H9 (cell line): Measurements from ENCODE around the gene CRB3. TPM values are rescaled to one million over a fixed set of nuclear protein-coding genes. Genes with fewer than 3 reads are reported as not detected.

Experiments
- DNase-seq: peaks from one replicate; pipeline ENCODE4 v3.0.0-alpha.2; 2017
- H2AFZ ChIP-seq: one replicate; pipeline ENCODE4 v1.6.1; 2013; ENCODE audit warnings: mild to moderate bottlenecking, low read length, control low read depth, moderate library complexity
- H2AK5ac ChIP-seq: 2 replicates; pipeline ENCODE4 v1.6.1; 2013; ENCODE audit warnings: low read length, control low read depth, mixed read lengths; ENCODE audit not compliant: insufficient read length
- H2BK120ac ChIP-seq: one replicate; pipeline ENCODE4 v1.6.1; 2013; ENCODE audit warnings: low read depth, mild to moderate bottlenecking, low read length, control low read depth, inconsistent platforms; ENCODE audit not compliant: poor library complexity, severe bottlenecking
- H2BK12ac ChIP-seq: 2 replicates; pipeline ENCODE4 v1.6.1; 2013; ENCODE audit warnings: low read length, control low read depth, mixed read lengths, low read depth; ENCODE audit not compliant: insufficient read length
- H2BK15ac ChIP-seq: 2 replicates; pipeline ENCODE4 v1.6.1; 2013; ENCODE audit warnings: low read depth, low read length, control low read depth
- H2BK20ac ChIP-seq: one replicate; pipeline ENCODE4 v1.6.1; 2013; ENCODE audit warnings: low read depth, mild to moderate bottlenecking, low read length, control low read depth, inconsistent platforms; ENCODE audit not compliant: poor library complexity, severe bottlenecking
- H2BK5ac ChIP-seq: 2 replicates; pipeline ENCODE4 v1.6.1; 2013; ENCODE audit warnings: low read length, control low read depth, mixed read lengths; ENCODE audit not compliant: insufficient read length
- H3K14ac ChIP-seq: 2 replicates; pipeline ENCODE4 v1.6.1; 2013; ENCODE audit warnings: low read length, control low read depth; ENCODE audit not compliant: insufficient read depth
- H3K18ac ChIP-seq: 2 replicates; pipeline ENCODE4 v1.6.1; 2013; ENCODE audit warnings: low read depth, mild to moderate bottlenecking, mixed read lengths, low read length, control low read depth; ENCODE audit not compliant: insufficient read length
- H3K23ac ChIP-seq: 2 replicates; pipeline ENCODE4 v1.6.1; 2013; ENCODE audit warnings: low read length, control low read depth, mixed read lengths, low read depth; ENCODE audit not compliant: insufficient read length
- H3K23me2 ChIP-seq: 2 replicates; pipeline ENCODE4 v1.6.1; 2013; ENCODE audit warnings: low read depth, mild to moderate bottlenecking, mixed read lengths, low read length, control low read depth; ENCODE audit not compliant: insufficient read length, poor library complexity, severe bottlenecking
- H3K27ac ChIP-seq: 2 replicates; pipeline ENCODE4 v1.5.1; 2013; ENCODE audit warnings: low read length, control low read depth, mixed read lengths, low read depth; ENCODE audit not compliant: insufficient read length
- H3K27me3 ChIP-seq: 2 replicates; pipeline ENCODE4 v1.6.1; 2013; ENCODE audit warnings: low read length, control low read depth, inconsistent platforms; ENCODE audit not compliant: insufficient read depth
- H3K4ac ChIP-seq: 2 replicates; pipeline ENCODE4 v1.6.1; 2013; ENCODE audit warnings: low read depth, mild to moderate bottlenecking, control low read depth, inconsistent platforms, low read length, moderate library complexity
- H3K4me1 ChIP-seq: 2 replicates; pipeline ENCODE4 v1.6.1; 2013; ENCODE audit warnings: low read length, control low read depth, inconsistent platforms; ENCODE audit not compliant: insufficient read depth
- H3K4me2 ChIP-seq: 2 replicates; pipeline ENCODE4 v1.6.1; 2013; ENCODE audit warnings: low read length, control low read depth, mixed read lengths; ENCODE audit not compliant: insufficient read length, insufficient read depth
- H3K56ac ChIP-seq: 2 replicates; pipeline ENCODE4 v1.6.1; 2013; ENCODE audit warnings: low read depth, mild to moderate bottlenecking, mixed read lengths, low read length, control low read depth; ENCODE audit not compliant: insufficient read length
- H3K79me1 ChIP-seq: 2 replicates; pipeline ENCODE4 v1.6.1; 2013; ENCODE audit warnings: low read depth, mild to moderate bottlenecking, moderate library complexity, low read length, control low read depth, inconsistent platforms; ENCODE audit not compliant: insufficient read depth, poor library complexity, severe bottlenecking
- H3K79me2 ChIP-seq: 2 replicates; pipeline ENCODE4 v1.6.1; 2013; ENCODE audit warnings: low read length, control low read depth, inconsistent platforms; ENCODE audit not compliant: insufficient read depth
- H3K9ac ChIP-seq: 2 replicates; pipeline ENCODE4 v1.6.1; 2013; ENCODE audit warnings: low read length, control low read depth, mixed read lengths; ENCODE audit not compliant: insufficient read length; ENCODE audit errors: extremely low read depth
- H3K9me3 ChIP-seq: one replicate; pipeline ENCODE4 v1.6.1; 2013; ENCODE audit warnings: low read depth, low read length, inconsistent platforms; ENCODE audit not compliant: control insufficient read depth
- H3T11ph ChIP-seq: one replicate; pipeline ENCODE4 v1.6.1; 2013; ENCODE audit warnings: mild to moderate bottlenecking, low read length, control low read depth, inconsistent platforms
- H4K20me1 ChIP-seq: one replicate; pipeline ENCODE4 v1.6.1; 2013; ENCODE audit not compliant: control insufficient read depth, insufficient read length, insufficient read depth
- H4K5ac ChIP-seq: 2 replicates; pipeline ENCODE4 v1.6.1; 2013; ENCODE audit warnings: low read depth, mild to moderate bottlenecking, mixed read lengths, low read length, control low read depth; ENCODE audit not compliant: insufficient read length
- H4K8ac ChIP-seq: replicated peaks from 2 replicates; pipeline ENCODE4 v1.6.1; 2013; ENCODE audit warnings: low read length, control low read depth, mixed read lengths, low read depth; ENCODE audit not compliant: insufficient read length
- H4K91ac ChIP-seq: 2 replicates; pipeline ENCODE4 v1.6.1; 2013; ENCODE audit warnings: low read depth, mild to moderate bottlenecking, moderate library complexity, mixed read lengths, low read length, control low read depth; ENCODE audit not compliant: insufficient read length
- H3K27ac Mint-ChIP-seq, 3 experiments: 2 replicates in 2 of 3; 3 replicates in 1 of 3; pipeline ENCODE4 v1.8.0; 2020 to 2021; ENCODE audit warnings: mixed read lengths in 3 of 3, mild to moderate bottlenecking in 1 of 3, moderate library complexity in 1 of 3
- H3K27me3 Mint-ChIP-seq: 2 replicates; pipeline ENCODE4 v1.8.0; 2021; ENCODE audit warnings: low read depth, mild to moderate bottlenecking, moderate library complexity, mixed read lengths
- H3K36me3 Mint-ChIP-seq, 3 experiments: 2 replicates in 2 of 3; 3 replicates in 1 of 3; pipeline ENCODE4 v1.8.0; 2020 to 2021; ENCODE audit warnings: low read depth in 3 of 3, mixed read lengths in 3 of 3; ENCODE audit not compliant: insufficient read depth in 1 of 3
- H3K4me1 Mint-ChIP-seq, 2 experiments: 2 replicates each; pipeline ENCODE4 v1.8.0; 2020; ENCODE audit warnings: mixed read lengths in 2 of 2
- H3K4me3 Mint-ChIP-seq, 2 experiments: 2 replicates in 1 of 2; 3 replicates in 1 of 2; pipeline ENCODE4 v1.8.0; 2020 to 2021; ENCODE audit warnings: mild to moderate bottlenecking in 2 of 2, mixed read lengths in 2 of 2, moderate library complexity in 1 of 2
- H3K9me3 Mint-ChIP-seq, 2 experiments: 2 replicates in 1 of 2; 3 replicates in 1 of 2; pipeline ENCODE4 v1.8.0; 2020; ENCODE audit warnings: mild to moderate bottlenecking in 2 of 2, mixed read lengths in 2 of 2, moderate library complexity in 1 of 2
- CTCF ChIP-seq: fragments of 200-600 bp; sonication (generic); conservative IDR thresholded peaks from 3 replicates; pipeline ENCODE4 v1.8.0; 2021; ENCODE audit warnings: antibody characterized with exemption, mild to moderate bottlenecking
- WGBS: extraction: QIAGEN DNeasy Blood & Tissue Kit; methylation state at CpG from one replicate; pipeline ENCODE4 v1.1.7; 2013; ENCODE audit warnings: missing lambda C conversion rate, low lambda C conversion rate, mixed read lengths; ENCODE audit not compliant: insufficient read length; ENCODE audit errors: extremely low coverage; 5-methylcytosine and 5-hydroxymethylcytosine counted together
- total RNA-seq: library from RNA; stranded (reverse); gene quantifications from 2 replicates; pipeline ENCODE4 v1.2.1, GENCODE V29; 2021

Gene CRB3
- total RNA-seq, 1 experiment from 2014 or later: 32.1 TPM

- Histone ChIP-seq H3K23ac (no peak overlapping the region), H3K79me1 (peaks cover 7% of the 10 kb centered on the region), H3K27ac (no peak overlapping the region), H3K23me2 (peaks cover under 1% of the 10 kb centered on the region), H4K8ac (no peak overlapping the region), H3K4me1 (no peaks in the 10 kb centered on the region), H3T11ph (no peak overlapping the region), H4K91ac (no peak overlapping the region), H3K27me3 (no peaks in the 10 kb centered on the region), H2BK12ac (no peak overlapping the region), H3K56ac (no peak overlapping the region), H2BK20ac (no peak overlapping the region), H3K9me3 (no peaks in the 10 kb centered on the region), H2AFZ (no peak overlapping the region), H3K18ac (no peak overlapping the region), H2AK5ac (no peak overlapping the region), H2BK120ac (no peak overlapping the region), H3K9ac (no peak overlapping the region), H3K4ac (no peak overlapping the region), H2BK15ac (no peak overlapping the region), H3K4me2 (no peak overlapping the region), H4K5ac (no peak overlapping the region), H2BK5ac (no peak overlapping the region), H4K20me1 (no peaks in the 10 kb centered on the region), H3K79me2 (peaks cover 38% of the 10 kb centered on the region), H3K14ac (no peak overlapping the region)
- TF ChIP-seq CTCF: no peak
- Mint-ChIP-seq H3K9me3 (no peaks in the 10 kb centered on the region; a peak in 2 of 5 replicates), H3K4me1 (peaks cover 10 to 26% of the 10 kb centered on the region in 2 experiments), H3K27me3 (no peaks in the 10 kb centered on the region), H3K36me3 (peaks cover 53 to 97% (median 94%) of the 10 kb centered on the region in 3 experiments), H3K4me3 (no peak overlapping the region), H3K27ac (no peak overlapping the region; a peak in 1 of 7 replicates)
- no CpG with 5 or more reads among the region's 19 CpGs for WGBS
- no peak for DNase-seq
Observed at GRCh38 chr19:6418562-6418932, 45.5 kb upstream of the CRB3 start.
